Right lobe of liver (tissue), 4 donors: Measurements from ENCODE around the gene LIMCH1.

Experiments used
- CTCF ChIP-seq, 4 donors: fragments of 200-600 bp in 3 of 4; fragments of 450-650 bp in 1 of 4; IDR thresholded peaks; one replicate each; pipeline versions ENCODE4 v1.5.1 to v1.8.0; 2016 to 2022; ENCODE audit warnings: antibody characterized with exemption in 4 of 4, mild to moderate bottlenecking in 2 of 4
- POLR2A ChIP-seq: fragments of 450-650 bp; IDR thresholded peaks from one replicate; pipeline ENCODE4 v1.6.1; 2017; ENCODE audit warnings: antibody characterized with exemption, mild to moderate bottlenecking
- donor health status: DM: no; HTN: no; CAD: no.
- donor health status: DM: no; HTN: no; CAD: no.
- donor health status: DM: no; HTN: yes; CAD: no.

GRCh38 chr4:41709844-41710481 lies 172.0 kb downstream of the LIMCH1 start:
- TF ChIP-seq CTCF (IDR thresholded peaks at IDR 0.05) (no peak), POLR2A (no peak)
